HG02981 (cell line): ENCODE data around the gene ECD.

Experiments used
- ATAC-seq: cut with Tn5 transposase; IDR thresholded peaks from one replicate; pipeline ENCODE4 v1.9.1; 2021; ENCODE audit warnings: mild to moderate bottlenecking, moderate library complexity; ENCODE audit not compliant: unreplicated experiment

Gene ECD

DNA sequence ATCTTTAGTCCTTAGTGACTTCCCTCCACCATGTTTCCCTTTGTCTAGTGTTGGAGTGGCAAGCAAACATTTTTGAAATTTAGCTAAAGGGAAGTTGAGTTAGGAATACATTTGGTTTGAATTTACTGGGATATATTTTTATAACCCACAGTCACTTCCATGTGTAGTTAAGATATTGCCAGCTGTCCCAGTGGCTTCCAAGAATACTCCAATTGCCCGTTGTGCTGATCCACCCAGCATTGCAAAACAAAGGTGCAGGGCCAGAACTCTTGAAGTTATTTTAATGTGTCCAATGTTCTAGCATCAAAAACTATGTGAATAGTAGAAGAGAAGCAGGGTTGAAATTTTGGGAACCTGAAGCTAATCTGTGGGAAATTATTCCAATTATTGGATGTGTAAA is 68.7 kb downstream of the ECD start:
- ATAC-seq: no peak

- no peak for ATAC-seq
Measured at GRCh38 chr10:73097305-73097670, 70.5 kb downstream of the ECD start.

GRCh38 chr10:73096449-73097304 is 71.1 kb downstream of the ECD start, which contains the start of gene P4HA1:
Gene P4HA1, minus strand, starts transcription at chr10:73096866. Its CDS starts 21,983 bp downstream, at chr10:73074883.
- peak; percentile 82 for ATAC-seq

DNA sequence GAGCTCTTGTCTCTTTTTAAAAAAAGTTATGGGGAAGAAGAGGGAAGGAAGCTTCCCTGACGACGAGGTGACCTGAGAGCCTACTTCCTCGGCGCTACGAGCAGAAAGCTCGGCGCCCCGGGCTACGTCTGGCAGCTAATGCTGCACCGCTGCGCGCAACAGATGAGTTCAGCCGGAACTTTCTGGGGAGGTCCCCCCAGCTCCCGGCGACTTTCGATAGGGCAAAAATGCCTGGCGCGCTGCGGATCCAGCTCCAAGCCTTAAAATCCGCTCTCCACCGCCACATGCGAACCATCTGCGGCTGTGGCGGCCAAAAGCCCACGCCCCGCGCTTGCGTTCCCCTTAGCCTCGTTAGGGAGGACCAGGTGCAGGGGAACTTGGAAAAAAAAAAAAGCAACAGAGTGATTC is 71.8 kb downstream of the ECD start:
- ATAC-seq: peak; percentile 29

GRCh38 chr10:73095481-73096021 is 72.3 kb downstream of the ECD start:
- ATAC-seq: no peak

DNA sequence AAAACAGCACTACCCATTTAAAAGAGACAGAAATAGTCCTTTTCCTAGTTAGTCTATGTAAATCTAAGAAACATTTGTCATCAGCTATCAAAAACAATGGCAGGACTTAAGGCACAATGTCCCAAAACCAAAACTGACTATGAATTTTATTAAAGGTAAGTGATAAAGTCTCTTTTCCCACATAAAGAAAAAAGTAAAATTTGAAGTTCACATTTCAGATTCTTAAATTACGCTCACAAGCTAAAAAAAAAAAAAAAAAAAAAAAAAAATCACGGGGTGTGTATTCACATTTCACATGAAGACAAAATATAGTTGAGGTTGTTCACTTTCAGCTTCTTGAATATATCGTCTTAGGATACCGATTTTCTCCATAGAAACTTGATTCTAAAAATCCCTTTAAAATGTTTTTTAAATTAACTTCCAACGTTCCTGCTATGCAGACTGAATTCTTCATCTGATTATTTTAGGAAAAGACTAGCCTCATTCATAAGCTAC is 72.8 kb downstream of the ECD start:
- ATAC-seq: no peak

DNA sequence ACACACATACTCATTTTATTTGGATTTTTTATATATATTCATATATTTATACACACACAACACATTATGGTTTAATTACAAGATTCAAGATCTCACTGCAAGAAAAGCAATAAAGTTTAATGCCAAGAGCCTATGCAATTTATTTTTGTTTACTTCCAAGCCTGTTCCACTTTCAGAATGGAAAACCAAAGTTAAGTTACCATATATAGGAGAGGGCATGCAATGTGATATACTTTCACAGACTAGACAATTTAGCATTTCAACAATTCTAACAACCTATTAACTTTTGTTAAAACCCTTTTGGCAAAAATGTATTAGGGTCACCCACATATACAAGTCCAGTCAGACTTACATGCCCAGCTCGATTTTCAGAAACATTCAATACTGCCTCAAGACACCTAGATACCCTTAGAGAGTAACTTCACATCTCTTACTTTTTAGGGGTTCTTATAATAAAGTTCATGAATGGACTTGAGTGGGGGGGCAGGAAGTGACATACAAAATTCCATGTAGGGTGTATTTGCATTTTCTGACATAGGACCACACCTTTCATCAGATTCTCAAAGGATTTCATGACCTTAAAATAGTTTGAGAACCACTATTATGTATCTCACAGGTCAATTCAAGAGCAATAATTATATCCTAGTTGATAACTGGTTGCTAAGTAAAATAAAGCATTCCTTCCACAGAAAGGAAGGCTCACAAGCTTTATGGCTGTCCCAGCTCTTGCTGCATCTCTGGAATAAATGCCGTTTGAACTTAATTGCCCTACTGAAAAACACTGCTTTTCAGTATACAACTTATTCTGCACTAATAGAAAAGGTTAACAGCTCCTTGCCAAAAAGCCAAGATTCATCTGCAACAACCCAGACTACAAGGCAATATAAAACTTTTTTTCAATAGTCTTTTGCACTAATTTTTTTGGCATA is 73.6 kb downstream of the ECD start:
- ATAC-seq: no peak

DNA sequence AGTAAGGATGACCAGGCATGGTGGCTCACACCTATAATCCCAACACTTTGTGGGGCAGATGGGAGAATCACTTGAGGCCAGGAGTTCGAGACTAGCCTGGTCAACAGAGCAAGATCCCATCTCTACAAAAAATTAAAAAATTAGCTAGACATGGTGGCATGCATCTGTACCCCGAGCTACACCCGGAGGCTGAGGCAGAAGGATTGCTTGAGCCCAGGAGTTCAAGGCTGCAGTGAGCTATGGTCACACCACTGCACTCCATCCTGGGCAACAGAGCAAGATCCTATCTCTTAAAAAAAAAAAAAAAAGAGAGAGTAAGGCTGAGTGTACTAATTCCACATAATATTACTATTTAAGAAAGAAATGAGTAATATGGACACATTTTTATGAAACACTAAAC is 75.0 kb downstream of the ECD start:
- ATAC-seq: no peak

GRCh38 chr10:73088304-73088703 is 79.5 kb downstream of the ECD start:
- no peak for ATAC-seq

DNA sequence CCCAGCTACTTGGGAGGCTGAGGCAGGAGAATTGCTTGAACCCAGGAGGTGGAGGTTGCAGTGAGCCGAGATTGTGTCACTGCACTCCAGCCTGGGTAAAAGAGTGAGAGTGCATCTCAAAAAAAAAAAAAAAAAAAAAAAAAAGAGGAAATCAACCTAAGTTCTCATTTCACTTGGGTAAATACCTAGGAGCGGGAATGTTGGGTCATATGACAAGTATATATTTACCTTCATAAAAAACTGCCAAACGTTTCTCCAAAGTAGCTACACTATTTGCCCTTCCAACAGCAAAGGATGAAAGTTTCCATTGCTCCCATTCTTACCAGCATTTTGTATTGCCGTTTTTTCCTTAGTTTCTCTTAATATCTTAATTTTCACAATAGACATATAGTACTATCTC is 81.0 kb downstream of the ECD start:
- ATAC-seq: no peak

- ATAC-seq: no peak
Measured at GRCh38 chr10:73084209-73084608, 83.6 kb downstream of the ECD start.
